ENCODE results near the gene FAM124A. TPM values are rescaled to one million over a fixed set of nuclear protein-coding genes. Genes with fewer than 3 reads are reported as not detected.
"Not testable (repeated sequence)": the region's sequence is repeated elsewhere in the genome, so short reads cannot be mapped to it uniquely, and the experiment has no call there.

The FAM124A gene
- polyA plus RNA-seq, 3 donors = 0.54 to 6.9 (median 3.5) TPM

- WGBS, 3 donors = 94 to 98% (median 94%) methylated on average over 5 of the region's 5 CpGs
- not testable (repeated sequence) for H3K27ac ChIP-seq (ENCODE audit: low read depth, low read length)
Measured at GRCh38 chr13:51282923-51283322, 60.7 kb downstream of the FAM124A start.

GRCh38 chr13:51283371-51283770 is 61.2 kb downstream of the FAM124A start:
- WGBS, 3 donors = 90 to 97% (median 96%) methylated on average over 1 of the region's 1 CpG
- H3K27ac ChIP-seq (ENCODE audit: low read depth, low read length) = no peak overlapping the region

GRCh38 chr13:51284339-51284738 is 62.1 kb downstream of the FAM124A start:
- WGBS, 3 donors = 94 to 98% (median 94%) methylated on average over 3 of the region's 3 CpGs
- no peak overlapping the region for H3K27ac ChIP-seq (ENCODE audit: low read depth, low read length)

- H3K27ac ChIP-seq (ENCODE audit: low read depth, low read length) = no peak overlapping the region
- WGBS, 3 donors = 42 to 45% (median 43%) methylated on average over 13 of the region's 13 CpGs
Measured at GRCh38 chr13:51286135-51287002, 64.2 kb downstream of the FAM124A start.

- WGBS, 3 donors = 91 to 96% (median 93%) methylated on average over 4 of the region's 4 CpGs
- H3K27ac ChIP-seq (ENCODE audit: low read depth, low read length) = no peak overlapping the region
Measured at GRCh38 chr13:51287758-51288157, 65.6 kb downstream of the FAM124A start.

GRCh38 chr13:51288254-51288653 is 66.1 kb downstream of the FAM124A start:
- H3K27ac ChIP-seq (ENCODE audit: low read depth, low read length) = not testable (repeated sequence)
- WGBS, 3 donors = 72 to 100% (median 73%) methylated on average over 1 of the region's 1 CpG

- H3K27ac ChIP-seq (ENCODE audit: low read depth, low read length) = no peak overlapping the region
- 74 to 83% (median 77%) methylated on average over 5 of the region's 5 CpGs for WGBS, 3 donors
Measured at GRCh38 chr13:51291341-51291740, 69.1 kb downstream of the FAM124A start.

GRCh38 chr13:51292000-51292565 is 69.9 kb downstream of the FAM124A start:
- 48 to 74% (median 71%) methylated on average over 6 of the region's 6 CpGs for WGBS, 3 donors
- no peak overlapping the region for H3K27ac ChIP-seq (ENCODE audit: low read depth, low read length)

GRCh38 chr13:51297556-51297955 is 75.4 kb downstream of the FAM124A start:
- 85 to 94% (median 86%) methylated on average over 2 of the region's 2 CpGs for WGBS, 3 donors
- no peak overlapping the region for H3K27ac ChIP-seq (ENCODE audit: low read depth, low read length)

GRCh38 chr13:51298812-51299211 is 76.6 kb downstream of the FAM124A start:
- no peak overlapping the region for H3K27ac ChIP-seq (ENCODE audit: low read depth, low read length)
- 76 to 100% (median 81%) methylated on average over 1 of the region's 1 CpG for WGBS, 3 donors

GRCh38 chr13:51303063-51303552 is 80.9 kb downstream of the FAM124A start:
- no peak overlapping the region for H3K27ac ChIP-seq (ENCODE audit: low read depth, low read length)
- 85 to 94% (median 88%) methylated on average over 2 of the region's 2 CpGs for WGBS, 3 donors

- no peak overlapping the region for H3K27ac ChIP-seq (ENCODE audit: low read depth, low read length)
Measured at GRCh38 chr13:51303882-51304281, 81.7 kb downstream of the FAM124A start.

GRCh38 chr13:51305271-51305967 is 83.2 kb downstream of the FAM124A start:
- H3K27ac ChIP-seq (ENCODE audit: low read depth, low read length) = no peak overlapping the region
- 78 to 84% (median 83%) methylated on average over 7 of the region's 7 CpGs for WGBS, 3 donors

GRCh38 chr13:51308781-51309180 is 86.6 kb downstream of the FAM124A start:
- H3K27ac ChIP-seq (ENCODE audit: low read depth, low read length) = no peak overlapping the region
- 57 to 74% (median 58%) methylated on average over 6 of the region's 6 CpGs for WGBS, 3 donors

- WGBS, 3 donors = 96 to 97% (median 97%) methylated on average over 2 of the region's 2 CpGs
- H3K27ac ChIP-seq (ENCODE audit: low read depth, low read length) = no peak overlapping the region
Measured at GRCh38 chr13:51311231-51311630, 89.0 kb downstream of the FAM124A start.

- WGBS, 3 donors = 92 to 99% (median 95%) methylated on average over 5 of the region's 5 CpGs
- H3K27ac ChIP-seq (ENCODE audit: low read depth, low read length) = no peak overlapping the region
Measured at GRCh38 chr13:51311957-51312520, 89.8 kb downstream of the FAM124A start.

GRCh38 chr13:51313619-51314018 is 91.4 kb downstream of the FAM124A start:
- WGBS, 3 donors = 67 to 74% (median 73%) methylated on average over 1 of the region's 1 CpG
- no peak overlapping the region for H3K27ac ChIP-seq (ENCODE audit: low read depth, low read length)

GRCh38 chr13:51317262-51317661 is 95.1 kb downstream of the FAM124A start:
- 82 to 87% (median 84%) methylated on average over 1 of the region's 1 CpG for WGBS, 3 donors
- no peak overlapping the region for H3K27ac ChIP-seq (ENCODE audit: low read depth, low read length)

GRCh38 chr13:51318015-51318414 is 95.8 kb downstream of the FAM124A start:
- no peak overlapping the region for H3K27ac ChIP-seq (ENCODE audit: low read depth, low read length)
- WGBS, 3 donors = 96 to 100% (median 98%) methylated on average over 2 of the region's 2 CpGs

Data from adipose tissue (tissue), 3 donors.